GM19035 (cell line): ENCODE data around the gene INO80C.

Experiments
- ATAC-seq: cut with Tn5 transposase; IDR thresholded peaks from one replicate; pipeline ENCODE4 v1.9.1; 2021; ENCODE audit not compliant: unreplicated experiment

The INO80C gene

DNA sequence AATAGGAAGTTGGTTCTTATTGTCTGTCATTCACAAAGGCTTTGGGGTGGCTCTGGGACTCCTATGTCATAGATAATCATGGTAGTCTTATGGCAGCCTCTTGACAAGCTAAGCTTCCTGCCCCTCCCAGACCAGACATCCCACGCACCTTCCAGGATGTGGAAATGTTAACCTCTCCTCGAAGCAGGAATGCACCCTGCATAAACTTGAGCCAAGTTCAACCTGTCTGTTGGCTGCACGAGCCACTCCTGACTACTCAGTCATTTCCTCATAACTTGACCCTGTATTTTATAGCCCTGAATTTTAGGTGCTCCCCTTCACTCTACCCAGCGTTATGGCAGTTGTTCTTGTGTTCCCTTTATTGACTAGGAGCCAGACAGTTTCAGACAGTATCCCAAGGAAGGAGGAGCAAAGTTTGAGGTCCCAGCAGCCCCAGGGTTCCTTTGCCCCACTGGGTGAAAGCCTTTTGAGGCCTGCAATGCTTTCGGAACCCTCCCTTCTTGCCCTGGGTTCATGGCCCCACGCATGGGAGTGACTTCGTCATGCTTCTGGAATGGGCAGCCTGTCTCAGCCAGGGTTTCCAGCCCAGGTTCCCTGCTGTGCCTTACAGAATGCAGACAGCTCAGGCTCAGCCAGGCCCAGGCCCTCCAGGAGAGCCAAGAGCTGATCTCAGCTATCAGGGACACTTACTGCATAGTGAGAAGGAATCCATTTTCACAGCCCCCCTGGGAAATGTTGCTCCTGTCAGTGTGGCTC is 15.6 kb upstream of the INO80C start:
- ATAC-seq = no peak

- ATAC-seq = no peak
Measured at GRCh38 chr18:35512761-35513160, 15.0 kb upstream of the INO80C start.

- peak; percentile 23 for ATAC-seq
Measured at GRCh38 chr18:35511833-35512232, 14.1 kb upstream of the INO80C start.

DNA sequence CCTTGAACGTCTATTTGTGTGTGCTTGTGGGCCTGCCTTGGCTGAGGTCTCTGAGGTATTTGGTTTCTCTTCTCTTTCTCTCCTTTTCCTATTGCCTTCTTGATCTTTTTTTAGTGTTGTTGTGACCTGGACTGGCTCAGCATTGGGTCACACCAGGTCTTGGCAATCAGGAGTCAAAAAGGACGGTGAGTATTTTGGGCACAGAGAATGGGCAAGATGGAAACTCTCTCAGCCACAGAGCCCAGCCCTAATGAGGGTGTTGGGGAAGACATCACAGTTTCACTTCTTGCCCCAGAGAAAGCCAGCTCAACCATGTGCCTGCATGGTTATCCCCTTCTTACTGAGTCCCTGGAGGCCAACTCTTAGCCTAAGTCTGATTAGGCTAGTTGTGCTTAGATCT is 13.7 kb upstream of the INO80C start:
- peak; percentile 81 for ATAC-seq

GRCh38 chr18:35510076-35510651 is 12.4 kb upstream of the INO80C start:
- no peak for ATAC-seq

- no peak for ATAC-seq
Measured at GRCh38 chr18:35508746-35509338, 11.1 kb upstream of the INO80C start.

- ATAC-seq = no peak
Measured at GRCh38 chr18:35508030-35508429, 10.3 kb upstream of the INO80C start.

DNA sequence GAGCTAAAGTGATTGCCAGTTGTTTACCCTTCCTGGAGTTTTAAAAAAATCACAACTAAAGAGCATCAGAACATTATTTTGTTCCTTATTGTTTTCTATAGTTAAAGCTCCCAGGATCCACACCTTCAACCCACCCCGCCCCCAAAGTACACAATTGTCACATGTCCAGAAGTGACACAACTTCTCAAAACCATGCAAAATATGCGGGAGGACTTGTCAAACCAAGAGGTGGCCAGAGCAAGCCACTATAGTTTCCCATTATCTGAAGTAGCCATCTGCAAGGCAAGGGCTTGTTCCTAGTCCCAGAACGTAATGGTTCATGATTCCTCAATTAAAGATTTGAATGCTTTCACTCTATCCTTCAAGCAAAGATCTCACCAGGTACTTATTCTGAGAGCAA is 9.9 kb upstream of the INO80C start:
- ATAC-seq = no peak

- no peak for ATAC-seq
Measured at GRCh38 chr18:35507192-35507591, 9.4 kb upstream of the INO80C start.

DNA sequence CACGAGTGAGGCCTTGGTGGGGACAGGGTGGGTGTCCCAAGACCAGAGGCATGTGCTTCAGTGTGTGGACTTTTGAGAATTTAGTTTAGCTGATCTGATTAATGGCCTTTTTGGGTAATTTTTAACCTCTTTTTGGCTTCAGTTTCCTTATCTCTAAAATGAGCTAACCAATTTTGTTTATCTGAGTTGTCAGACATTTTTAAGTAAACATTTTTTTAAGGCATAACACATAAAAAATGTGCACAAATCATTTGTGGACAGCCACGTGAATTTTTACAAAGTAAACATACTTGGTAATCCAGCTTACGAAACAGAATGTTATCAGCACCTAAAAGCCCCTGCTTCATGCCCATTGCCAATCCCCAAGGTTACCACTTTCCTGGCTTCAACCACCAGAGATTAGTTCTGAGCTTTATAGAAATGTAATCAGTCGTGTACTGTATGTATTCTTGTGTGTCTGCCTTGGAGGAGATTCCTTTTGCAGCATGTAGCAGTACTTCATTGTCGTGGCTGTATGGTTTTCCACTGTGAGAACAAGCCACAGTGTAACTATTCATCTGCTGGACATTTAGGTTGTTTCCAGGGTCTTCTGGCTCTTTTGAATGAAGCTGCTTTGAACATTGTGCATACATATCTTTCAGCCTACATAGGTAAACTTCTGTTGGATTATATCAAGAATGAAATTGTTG is 8.4 kb upstream of the INO80C start:
- ATAC-seq = no peak

- ATAC-seq = no peak
Measured at GRCh38 chr18:35504996-35505395, 7.2 kb upstream of the INO80C start.

DNA sequence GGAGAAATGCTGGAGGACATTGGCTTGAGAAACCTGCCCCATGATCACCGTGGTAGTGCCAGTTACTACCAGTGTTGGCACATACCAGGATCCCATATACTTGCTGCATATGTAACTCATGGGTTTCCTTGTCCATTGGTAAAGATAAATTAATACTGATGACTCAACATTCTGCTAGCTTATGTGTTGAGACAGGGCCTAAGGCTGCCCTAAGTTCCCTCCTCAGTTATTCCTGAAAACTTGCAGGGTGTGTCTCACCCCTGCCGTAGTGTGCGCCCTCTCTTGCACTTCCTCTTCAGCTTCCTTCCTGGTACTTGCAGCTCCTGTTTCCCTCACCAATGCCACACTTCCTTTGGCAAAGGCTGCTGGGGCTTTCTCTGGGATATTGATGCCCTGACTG is 4.3 kb upstream of the INO80C start:
- ATAC-seq = no peak

DNA sequence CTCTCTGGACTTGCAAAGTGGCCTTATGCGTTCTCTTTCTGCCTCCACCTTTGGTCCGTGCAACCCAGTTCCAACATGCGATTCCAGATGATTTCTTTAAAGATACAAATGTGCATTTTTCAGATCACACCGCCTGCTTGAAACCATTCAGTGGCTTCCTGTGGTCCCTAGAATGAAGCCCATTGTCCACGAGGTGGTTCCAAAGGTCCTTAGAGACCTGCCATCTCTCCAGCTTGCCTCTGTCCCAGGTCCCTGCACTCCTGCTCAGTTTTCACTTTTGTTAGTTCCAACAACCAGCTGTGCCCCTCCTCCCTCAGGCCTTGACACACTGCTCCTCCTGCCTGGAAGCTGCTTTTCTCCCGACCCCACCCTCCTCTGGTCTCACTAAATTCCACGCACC is 3.6 kb upstream of the INO80C start:
- no peak for ATAC-seq

DNA sequence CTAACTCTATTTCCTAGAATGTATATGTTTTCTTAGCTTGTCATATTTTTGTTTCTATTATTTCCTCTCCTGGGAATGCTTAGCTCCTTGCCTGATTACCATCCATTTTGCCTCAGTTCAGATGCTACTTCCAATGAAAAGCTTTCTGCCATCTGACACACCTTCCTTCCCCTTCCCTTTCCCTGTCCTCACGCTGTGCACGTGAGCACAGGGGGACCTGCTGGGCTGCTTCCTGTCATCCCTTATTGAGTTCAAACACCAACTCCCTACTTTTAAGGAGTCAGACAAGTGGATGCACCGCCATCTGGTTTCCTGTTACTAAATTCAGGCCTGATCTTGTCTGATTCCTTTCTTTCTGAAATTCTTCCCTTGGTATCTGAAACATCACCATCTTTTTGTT is 2.4 kb upstream of the INO80C start:
- ATAC-seq = no peak

DNA sequence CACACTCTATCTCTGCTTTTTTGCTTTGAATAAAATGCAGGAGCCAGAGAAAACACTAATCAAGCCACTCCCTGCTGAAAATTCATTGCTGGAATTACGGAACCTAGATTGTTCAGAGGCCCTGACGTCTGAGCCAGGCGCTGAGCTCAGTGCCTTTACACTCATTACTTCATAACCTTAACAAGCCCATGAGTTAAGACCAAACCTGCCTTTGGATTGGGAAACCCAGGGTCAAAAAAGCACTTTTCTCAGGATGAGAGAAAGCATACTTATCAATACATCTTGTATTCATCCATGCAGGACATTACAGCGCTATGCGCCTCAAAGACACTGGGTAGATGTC is 762 bp downstream of the INO80C start:
- peak; percentile 16 for ATAC-seq

GRCh38 chr18:35495536-35496314 is 2.0 kb downstream of the INO80C start:
- ATAC-seq = no peak

GRCh38 chr18:35494251-35495220 is 3.2 kb downstream of the INO80C start:
- ATAC-seq = no peak

DNA sequence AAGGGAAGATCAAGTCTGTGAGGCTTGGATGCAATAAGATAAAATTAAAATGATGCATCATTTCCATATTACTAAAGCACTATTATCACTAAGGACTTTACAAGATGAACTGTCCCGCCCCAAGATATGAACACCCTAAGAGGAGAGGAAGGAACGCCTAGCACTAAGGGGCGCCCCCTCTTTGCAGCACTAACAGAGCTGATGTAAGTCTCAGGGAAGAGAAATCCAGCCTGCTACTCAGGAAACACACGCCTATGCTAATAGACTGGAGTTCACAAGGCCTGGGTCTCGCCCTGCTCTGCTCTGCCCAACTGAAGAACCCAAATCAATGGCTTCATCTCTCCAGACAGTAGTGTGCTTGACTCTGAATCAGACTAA is 6.1 kb downstream of the INO80C start:
- ATAC-seq = no peak

GRCh38 chr18:35490894-35491699 is 6.7 kb downstream of the INO80C start:
- ATAC-seq = no peak
